HFF-Myc (cell line): ENCODE measurements around the gene B3GNT7.
"Not testable (repeated sequence)": the region's sequence is repeated elsewhere in the genome, so short reads cannot be mapped to it uniquely, and the experiment has no call there.

Source experiments
- DNase-seq: peaks from one replicate; pipeline ENCODE4 v3.0.0-alpha.2; 2011; ENCODE audit warnings: low read depth; ENCODE audit errors: extremely low read depth
- H3K4me3 ChIP-seq: replicated peaks from 2 replicates; pipeline ENCODE4 v1.5.1; 2011; ENCODE audit warnings: low read depth, mild to moderate bottlenecking, control low read depth, low read length
- CTCF ChIP-seq: IDR thresholded peaks from 2 replicates; pipeline ENCODE4 v1.5.1; 2012; ENCODE audit warnings: mild to moderate bottlenecking, low read depth, low read length, control low read depth; ENCODE audit errors: missing control alignments

Gene B3GNT7

GRCh38 chr2:231405601-231406367 is 10.3 kb downstream of the B3GNT7 start:
- DNase-seq, H3K4me3 ChIP-seq: not testable (repeated sequence)
- TF ChIP-seq CTCF = peak; percentile 28

- H3K4me3 ChIP-seq, DNase-seq: not testable (repeated sequence)
Measured at GRCh38 chr2:231407686-231408085, 12.2 kb downstream of the B3GNT7 start.

GRCh38 chr2:231408304-231408703 is 12.8 kb downstream of the B3GNT7 start:
- DNase-seq, H3K4me3 ChIP-seq: not testable (repeated sequence)

GRCh38 chr2:231409776-231410175 is 14.3 kb downstream of the B3GNT7 start:
- no peak overlapping the region for H3K4me3 ChIP-seq
- no peak for DNase-seq
- TF ChIP-seq CTCF = no peak

- peak; percentile 56 for TF ChIP-seq CTCF
- no peak for DNase-seq
- H3K4me3 ChIP-seq = no peak overlapping the region
Measured at GRCh38 chr2:231410293-231411004, 14.9 kb downstream of the B3GNT7 start.

GRCh38 chr2:231411237-231411636 is 15.7 kb downstream of the B3GNT7 start:
- H3K4me3 ChIP-seq = no peak overlapping the region
- TF ChIP-seq CTCF = no peak
- DNase-seq = no peak

GRCh38 chr2:231411831-231412617 is 16.5 kb downstream of the B3GNT7 start:
- peak; percentile 94 for TF ChIP-seq CTCF
- peak overlapping the region; percentile 58 for H3K4me3 ChIP-seq
- peak; percentile 59 for DNase-seq
